Medulla oblongata (tissue), 1 donor: Measurements from ENCODE around the gene TERC.
A peak's percentile ranks its signal among the peaks of the same experiment; 100 is the strongest.
"Not testable (repeated sequence)": the region's sequence is repeated elsewhere in the genome, so short reads cannot be mapped to it uniquely, and the experiment has no call there.

Experiments
- DNase-seq: peaks from one replicate; pipeline ENCODE4 v3.0.0-alpha.2; 2015; ENCODE audit errors: extremely low spot score

Gene TERC

GRCh38 chr3:169771497-169772304 is 6.8 kb upstream of the TERC start:
- DNase-seq = peak; percentile 95

- peak; percentile 78 for DNase-seq
Measured at GRCh38 chr3:169769287-169770181, 4.7 kb upstream of the TERC start, which contains the start of gene ACTRT3. ACTRT3 (minus strand) TSS chr3:169769561; CDS start chr3:169769520, 41 bp downstream.

GRCh38 chr3:169764312-169764881 is 463 bp downstream of the TERC start:
- DNase-seq = peak; percentile 81

GRCh38 chr3:169760479-169760878 is 4.4 kb downstream of the TERC start:
- no peak for DNase-seq

- no peak for DNase-seq
Measured at GRCh38 chr3:169759256-169759655, 5.6 kb downstream of the TERC start.

GRCh38 chr3:169758359-169758994 is 6.4 kb downstream of the TERC start:
- DNase-seq = no peak

GRCh38 chr3:169755488-169755887 is 9.4 kb downstream of the TERC start:
- no peak for DNase-seq

- DNase-seq = no peak
Measured at GRCh38 chr3:169754711-169755110, 10.1 kb downstream of the TERC start.

- no peak for DNase-seq
Measured at GRCh38 chr3:169751875-169752274, 13.0 kb downstream of the TERC start.

- DNase-seq = no peak
Measured at GRCh38 chr3:169750665-169751064, 14.2 kb downstream of the TERC start.

- no peak for DNase-seq
Measured at GRCh38 chr3:169748670-169749069, 16.2 kb downstream of the TERC start.

- no peak for DNase-seq
Measured at GRCh38 chr3:169746924-169747323, 17.9 kb downstream of the TERC start.

- no peak for DNase-seq
Measured at GRCh38 chr3:169744366-169745054, 20.4 kb downstream of the TERC start.

GRCh38 chr3:169739067-169739466 is 25.8 kb downstream of the TERC start:
- DNase-seq = no peak

- not testable (repeated sequence) for DNase-seq
Measured at GRCh38 chr3:169731857-169732256, 33.0 kb downstream of the TERC start.

- DNase-seq = no peak
Measured at GRCh38 chr3:169722724-169723123, 42.1 kb downstream of the TERC start.

- DNase-seq = not testable (repeated sequence)
Measured at GRCh38 chr3:169718415-169718814, 46.4 kb downstream of the TERC start.
